ENCODE measurements around the gene CSNK2B. TPM values are rescaled to one million over a fixed set of nuclear protein-coding genes. Genes with fewer than 3 reads are reported as not detected.

Gene CSNK2B
- total RNA-seq, 1 experiment from 2014 or later: 267 TPM

GRCh38 chr6:31713465-31713864 lies 47.6 kb downstream of the CSNK2B start:
- H3K79me2 ChIP-seq (ENCODE audit: low read length): no peaks in the 10 kb centered on the region
- ChIA-PET POLR2A (ENCODE audit: unreplicated experiment) (interaction anchor here (1.1 kb wide), 1 partner anchor 113 kb away, joined by 3 read pairs; no protein-coding TSS in a partner anchor), CTCF (no interaction called here)
- H3K9me3 ChIP-seq (ENCODE audit: low read length): no peaks in the 10 kb centered on the region
- H3K4me1 ChIP-seq (ENCODE audit: insufficient read depth, low read length): peaks cover 12% of the 10 kb centered on the region
- BruUV-seq (replicated peaks): no TSS peak
- no peak overlapping the region for H3K4me2 ChIP-seq (ENCODE audit: low read length)
- no peaks in the 10 kb centered on the region for H3K36me3 ChIP-seq (ENCODE audit: low read depth, low read length)
- intact Hi-C loops (cut with micrococcal nuclease): loop anchor here (10.0 kb wide), 1 partner anchor 51 kb away; the partner anchor contains the start of gene SAPCD1
- no peak overlapping the region for H3K4me3 ChIP-seq (ENCODE audit: low read length)
- H4K20me1 ChIP-seq (ENCODE audit: low read length): no peaks in the 10 kb centered on the region
- no peak for TF ChIP-seq EZH2phosphoT487 (IDR thresholded peaks at IDR 0.05; ENCODE audit: borderline replicate concordance, low read length)
- no peak for TF ChIP-seq EZH2 (IDR thresholded peaks at IDR 0.05; ENCODE audit: low read length, unreplicated experiment)
- TF ChIP-seq CTCF (conservative IDR thresholded peaks at IDR 0.05; ENCODE audit: low read depth, low read length): no peak
- no peak for ATAC-seq
- no peak overlapping the region for H3K9ac ChIP-seq (ENCODE audit: low read length)
- no peaks in the 10 kb centered on the region for H3F3A ChIP-seq (ENCODE audit: low read length, unreplicated experiment)
- H3K9me2 ChIP-seq (replicated peaks; ENCODE audit: low read length): no peaks in the 10 kb centered on the region
- no peak overlapping the region for H2AFZ ChIP-seq (ENCODE audit: low read length)
- H3K27ac ChIP-seq (ENCODE audit: low read length): no peak overlapping the region
- no peak for DNase-seq
- H3K27me3 ChIP-seq (ENCODE audit: low read length): no peaks in the 10 kb centered on the region

GRCh38 chr6:31713991-31714684 lies 48.3 kb downstream of the CSNK2B start:
- H3K27me3 ChIP-seq (ENCODE audit: low read length): no peaks in the 10 kb centered on the region
- H3K4me3 ChIP-seq (ENCODE audit: low read length): no peak overlapping the region
- H3F3A ChIP-seq (ENCODE audit: low read length, unreplicated experiment): no peaks in the 10 kb centered on the region
- BruUV-seq (replicated peaks): no TSS peak
- H3K79me2 ChIP-seq (ENCODE audit: low read length): no peaks in the 10 kb centered on the region
- no peaks in the 10 kb centered on the region for H4K20me1 ChIP-seq (ENCODE audit: low read length)
- ATAC-seq (no peak), DNase-seq (no peak)
- no peak overlapping the region for H3K27ac ChIP-seq (ENCODE audit: low read length)
- no peak overlapping the region for H3K9ac ChIP-seq (ENCODE audit: low read length)
- no peaks in the 10 kb centered on the region for H3K36me3 ChIP-seq (ENCODE audit: low read depth, low read length)
- no peaks in the 10 kb centered on the region for H3K9me2 ChIP-seq (replicated peaks; ENCODE audit: low read length)
- ChIA-PET CTCF (interaction anchor here (0.6 kb wide), 1 partner anchor 31 kb away, joined by 4 read pairs; no protein-coding TSS in a partner anchor), POLR2A (ENCODE audit: unreplicated experiment) (no interaction called here)
- H2AFZ ChIP-seq (ENCODE audit: low read length): no peak overlapping the region
- no peaks in the 10 kb centered on the region for H3K9me3 ChIP-seq (ENCODE audit: low read length)
- intact Hi-C loops (cut with micrococcal nuclease): loop anchor here (10.0 kb wide), 1 partner anchor 51 kb away; the partner anchor contains the start of gene SAPCD1
- H3K4me2 ChIP-seq (ENCODE audit: low read length): no peak overlapping the region
- TF ChIP-seq CTCF (conservative IDR thresholded peaks at IDR 0.05; ENCODE audit: low read depth, low read length) (no peak), EZH2phosphoT487 (IDR thresholded peaks at IDR 0.05; ENCODE audit: borderline replicate concordance, low read length) (no peak), EZH2 (IDR thresholded peaks at IDR 0.05; ENCODE audit: low read length, unreplicated experiment) (no peak)
- H3K4me1 ChIP-seq (ENCODE audit: insufficient read depth, low read length): peaks cover 19% of the 10 kb centered on the region
